RWPE2 (cell line): ENCODE data around the gene CACNA1B.

Source experiments
- ATAC-seq: fragments of 200-7000 bp; cut with Tn5 transposase; 3 replicates; pipeline ENCODE4 v1.9.1; 2021; ENCODE audit warnings: low read depth
- DNase-seq: peaks from one replicate; pipeline ENCODE4 v3.0.0-alpha.2; 2020; ENCODE audit warnings: low spot score
- H3K27ac ChIP-seq: fragments of 450-650 bp; 2 replicates; pipeline ENCODE4 v1.5.1; 2017; ENCODE audit warnings: mild to moderate bottlenecking; ENCODE audit not compliant: poor library complexity, severe bottlenecking
- H3K27me3 ChIP-seq: fragments of 250-450 bp; sonication (Bioruptor Pico); 2 replicates; pipeline ENCODE4 v1.5.1; 2021; ENCODE audit warnings: mild to moderate bottlenecking, moderate library complexity; ENCODE audit not compliant: insufficient read depth, poor library complexity, severe bottlenecking
- H3K36me3 ChIP-seq: fragments of 250-450 bp; sonication (Bioruptor Pico); 2 replicates; pipeline ENCODE4 v1.5.1; 2020; ENCODE audit warnings: low read depth, mild to moderate bottlenecking, moderate library complexity
- H3K4me1 ChIP-seq: fragments of 250-450 bp; sonication (Bioruptor Pico); 2 replicates; pipeline ENCODE4 v1.5.1; 2021; ENCODE audit warnings: mild to moderate bottlenecking, moderate library complexity; ENCODE audit not compliant: insufficient read depth, poor library complexity, severe bottlenecking
- H3K4me3 ChIP-seq: fragments of 250-450 bp; sonication (Bioruptor Pico); 2 replicates; pipeline ENCODE4 v1.5.1; 2021; ENCODE audit warnings: mild to moderate bottlenecking, moderate library complexity; ENCODE audit not compliant: severe bottlenecking
- H3K9me3 ChIP-seq: fragments of 250-450 bp; sonication (Bioruptor Pico); 2 replicates; pipeline ENCODE4 v1.5.1; 2021; ENCODE audit warnings: mild to moderate bottlenecking, moderate library complexity; ENCODE audit not compliant: severe bottlenecking
- CTCF ChIP-seq: fragments of 450-650 bp; IDR thresholded peaks from one replicate; pipeline ENCODE4 v1.5.1; 2017; ENCODE audit warnings: mild to moderate bottlenecking, moderate library complexity; ENCODE audit not compliant: poor library complexity, severe bottlenecking

Gene CACNA1B

GRCh38 chr9:138040446-138041430 lies 163.2 kb downstream of the CACNA1B start:
- no peak for DNase-seq
- TF ChIP-seq CTCF, result no peak

GRCh38 chr9:138042146-138042545 lies 164.6 kb downstream of the CACNA1B start:
- H3K4me1 ChIP-seq, result no peaks in the 10 kb centered on the region
- DNase-seq, result no peak
- H3K27ac ChIP-seq, result no peak overlapping the region
- no peaks in the 10 kb centered on the region for H3K36me3 ChIP-seq
- H3K9me3 ChIP-seq, result no peaks in the 10 kb centered on the region
- H3K4me3 ChIP-seq, result no peak overlapping the region
- ATAC-seq, result no peak
- TF ChIP-seq CTCF, result no peak
- H3K27me3 ChIP-seq, result peaks cover 17% of the 10 kb centered on the region

More at GRCh38 chr9:138040446-138041430, 163.2 kb downstream of the CACNA1B start:
- Histone ChIP-seq H3K27ac (no peak overlapping the region), H3K9me3 (no peaks in the 10 kb centered on the region), H3K4me3 (no peak overlapping the region), H3K36me3 (no peaks in the 10 kb centered on the region), H3K4me1 (no peaks in the 10 kb centered on the region), H3K27me3 (peaks cover 21% of the 10 kb centered on the region)
- no peak for ATAC-seq

- Histone ChIP-seq H3K4me1 (no peaks in the 10 kb centered on the region), H3K27me3 (peaks cover 17% of the 10 kb centered on the region), H3K4me3 (no peak overlapping the region), H3K36me3 (no peaks in the 10 kb centered on the region), H3K9me3 (no peaks in the 10 kb centered on the region), H3K27ac (no peak overlapping the region)
- no peak for DNase-seq
- no peak for ATAC-seq
- no peak for TF ChIP-seq CTCF
These were observed 165.1 kb downstream of the CACNA1B start for GRCh38 chr9:138042640-138043039.

GRCh38 chr9:138043061-138043410 lies 165.5 kb downstream of the CACNA1B start:
- no peak for TF ChIP-seq CTCF
- ATAC-seq (no peak), DNase-seq (no peak)
- H3K4me1 ChIP-seq, result no peaks in the 10 kb centered on the region
- no peak overlapping the region for H3K4me3 ChIP-seq
- H3K27ac ChIP-seq, result no peak overlapping the region
- no peaks in the 10 kb centered on the region for H3K36me3 ChIP-seq
- no peaks in the 10 kb centered on the region for H3K9me3 ChIP-seq
- H3K27me3 ChIP-seq, result peaks cover 17% of the 10 kb centered on the region
